ENCODE data around the gene UTP15.

UTP15 gene

GRCh38 chr5:73565969-73566547 lies 515 bp downstream of the UTP15 start:
- DNase-seq (ENCODE audit: low read depth in 2 of 2): no peak

- DNase-seq (ENCODE audit: low read depth in 2 of 2): no peak
These were observed 17.0 kb downstream of the UTP15 start for GRCh38 chr5:73582285-73583145.

- no peak for DNase-seq (ENCODE audit: low read depth in 2 of 2)
These were observed 22.4 kb downstream of the UTP15 start for GRCh38 chr5:73587923-73588322.

- DNase-seq (ENCODE audit: low read depth in 2 of 2): peak in 1 of 2 donors; percentile 7
These were observed 25.7 kb downstream of the UTP15 start for GRCh38 chr5:73591102-73591695.

GRCh38 chr5:73591698-73592501 lies 26.4 kb downstream of the UTP15 start:
- DNase-seq (ENCODE audit: low read depth in 2 of 2): no peak

- no peak for DNase-seq (ENCODE audit: low read depth in 2 of 2)
These were observed 27.0 kb downstream of the UTP15 start for GRCh38 chr5:73592551-73592950.

GRCh38 chr5:73596705-73597328 lies 31.3 kb downstream of the UTP15 start:
- DNase-seq (ENCODE audit: low read depth in 2 of 2): no peak

GRCh38 chr5:73599380-73599779 lies 33.8 kb downstream of the UTP15 start:
- no peak for DNase-seq (ENCODE audit: low read depth in 2 of 2)

GRCh38 chr5:73603998-73604397 lies 38.5 kb downstream of the UTP15 start:
- no peak for DNase-seq (ENCODE audit: low read depth in 2 of 2)

- no peak for DNase-seq (ENCODE audit: low read depth in 2 of 2)
These were observed 39.9 kb downstream of the UTP15 start for GRCh38 chr5:73605223-73606087.

GRCh38 chr5:73606206-73606753 lies 40.7 kb downstream of the UTP15 start:
- DNase-seq (ENCODE audit: low read depth in 2 of 2): no peak

- DNase-seq (ENCODE audit: low read depth in 2 of 2): no peak
These were observed 41.7 kb downstream of the UTP15 start for GRCh38 chr5:73607228-73607627.

GRCh38 chr5:73612799-73613198 lies 47.3 kb downstream of the UTP15 start:
- no peak for DNase-seq (ENCODE audit: low read depth in 2 of 2)

GRCh38 chr5:73615085-73615484 lies 49.5 kb downstream of the UTP15 start:
- no peak for DNase-seq (ENCODE audit: low read depth in 2 of 2)

GRCh38 chr5:73615947-73616346 lies 50.4 kb downstream of the UTP15 start:
- no peak for DNase-seq (ENCODE audit: low read depth in 2 of 2)

GRCh38 chr5:73617510-73618279 lies 52.2 kb downstream of the UTP15 start:
- no peak for DNase-seq (ENCODE audit: low read depth in 2 of 2)

GRCh38 chr5:73619606-73620333 lies 54.2 kb downstream of the UTP15 start:
- DNase-seq (ENCODE audit: low read depth in 2 of 2): no peak

- no peak for DNase-seq (ENCODE audit: low read depth in 2 of 2)
These were observed 54.8 kb downstream of the UTP15 start for GRCh38 chr5:73620334-73620687.

- DNase-seq (ENCODE audit: low read depth in 2 of 2): no peak
These were observed 57.5 kb downstream of the UTP15 start for GRCh38 chr5:73623060-73623459.

Measured in stimulated activated CD8-positive, alpha-beta memory T cell treated with anti-CD3 and anti-CD28 coated beads, Interleukin-15, amount 100 ng/mL, for 48 hours (primary cell).